IMR-90 (cell line): Measurements from ENCODE around the gene CLNK.

Experiments used
- SMC3 ChIP-seq: fragments of 150-350 bp; IDR thresholded peaks from 2 replicates; pipeline ENCODE4 v1.6.1; 2016; ENCODE audit warnings: low read depth, mild to moderate bottlenecking, antibody characterized with exemption, low read length, moderate library complexity
- TF ChIP-seq, protein P1 (sequence below): conservative IDR thresholded peaks from 2 replicates; pipeline ENCODE4 v1.5.1; 2012; ENCODE audit warnings: mild to moderate bottlenecking, low read depth, low read length, improper control_type of control experiment

DNA sequence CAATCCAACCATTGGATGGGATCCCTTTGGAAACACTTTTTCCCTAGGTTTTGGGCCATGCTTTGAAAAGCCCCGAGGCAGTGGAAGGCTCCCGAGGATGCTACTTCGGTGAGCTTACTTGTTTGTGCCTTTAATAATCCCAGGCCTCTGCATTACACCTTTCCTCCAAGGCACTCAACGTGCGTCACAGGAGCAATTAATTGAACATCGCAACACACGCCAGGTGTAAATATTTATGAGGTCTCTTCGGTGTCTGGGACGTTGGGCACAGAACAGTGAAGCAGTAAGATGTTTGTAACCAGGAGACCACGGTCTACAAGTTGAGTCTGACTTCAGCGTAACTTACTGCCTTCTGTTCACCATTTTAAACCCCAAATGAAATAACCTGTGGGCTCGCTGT lies 97.3 kb downstream of the CLNK start:
- TF ChIP-seq, protein P1, sequence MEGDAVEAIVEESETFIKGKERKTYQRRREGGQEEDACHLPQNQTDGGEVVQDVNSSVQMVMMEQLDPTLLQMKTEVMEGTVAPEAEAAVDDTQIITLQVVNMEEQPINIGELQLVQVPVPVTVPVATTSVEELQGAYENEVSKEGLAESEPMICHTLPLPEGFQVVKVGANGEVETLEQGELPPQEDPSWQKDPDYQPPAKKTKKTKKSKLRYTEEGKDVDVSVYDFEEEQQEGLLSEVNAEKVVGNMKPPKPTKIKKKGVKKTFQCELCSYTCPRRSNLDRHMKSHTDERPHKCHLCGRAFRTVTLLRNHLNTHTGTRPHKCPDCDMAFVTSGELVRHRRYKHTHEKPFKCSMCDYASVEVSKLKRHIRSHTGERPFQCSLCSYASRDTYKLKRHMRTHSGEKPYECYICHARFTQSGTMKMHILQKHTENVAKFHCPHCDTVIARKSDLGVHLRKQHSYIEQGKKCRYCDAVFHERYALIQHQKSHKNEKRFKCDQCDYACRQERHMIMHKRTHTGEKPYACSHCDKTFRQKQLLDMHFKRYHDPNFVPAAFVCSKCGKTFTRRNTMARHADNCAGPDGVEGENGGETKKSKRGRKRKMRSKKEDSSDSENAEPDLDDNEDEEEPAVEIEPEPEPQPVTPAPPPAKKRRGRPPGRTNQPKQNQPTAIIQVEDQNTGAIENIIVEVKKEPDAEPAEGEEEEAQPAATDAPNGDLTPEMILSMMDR = no peak
- TF ChIP-seq SMC3 = no peak
